HG03571 (cell line): ENCODE results near the gene C1orf141.
"Not testable (repeated sequence)": the region's sequence is repeated elsewhere in the genome, so short reads cannot be mapped to it uniquely, and the experiment has no call there.

ENCODE experiments used
- ATAC-seq: cut with Tn5 transposase; IDR thresholded peaks from one replicate; pipeline ENCODE4 v1.9.1; 2021; ENCODE audit not compliant: unreplicated experiment

The C1orf141 gene

GRCh38 chr1:67143966-67144365 is 9.2 kb upstream of the C1orf141 start:
- no peak for ATAC-seq

GRCh38 chr1:67142931-67143330 is 8.2 kb upstream of the C1orf141 start:
- no peak for ATAC-seq

- not testable (repeated sequence) for ATAC-seq
Observed at GRCh38 chr1:67141832-67142231, 7.1 kb upstream of the C1orf141 start.

- no peak for ATAC-seq
Observed at GRCh38 chr1:67140460-67140859, 5.7 kb upstream of the C1orf141 start.

GRCh38 chr1:67138813-67139499 is 4.2 kb upstream of the C1orf141 start:
- ATAC-seq = no peak

GRCh38 chr1:67137307-67137753 is 2.6 kb upstream of the C1orf141 start:
- no peak for ATAC-seq

- no peak for ATAC-seq
Observed at GRCh38 chr1:67135354-67135753, 584 bp upstream of the C1orf141 start.

- no peak for ATAC-seq
Observed at GRCh38 chr1:67133177-67133576, 1.6 kb downstream of the C1orf141 start.

GRCh38 chr1:67130673-67131072 is 4.1 kb downstream of the C1orf141 start:
- ATAC-seq = no peak

- no peak for ATAC-seq
Observed at GRCh38 chr1:67126974-67127373, 7.8 kb downstream of the C1orf141 start.

- no peak for ATAC-seq
Observed at GRCh38 chr1:67126111-67126746, 8.5 kb downstream of the C1orf141 start.

- ATAC-seq = no peak
Observed at GRCh38 chr1:67124455-67124854, 10.3 kb downstream of the C1orf141 start.

GRCh38 chr1:67120855-67121619 is 13.7 kb downstream of the C1orf141 start:
- no peak for ATAC-seq

- ATAC-seq = no peak
Observed at GRCh38 chr1:67118646-67119045, 16.1 kb downstream of the C1orf141 start.

GRCh38 chr1:67118191-67118590 is 16.6 kb downstream of the C1orf141 start:
- ATAC-seq = no peak

GRCh38 chr1:67114162-67114561 is 20.6 kb downstream of the C1orf141 start:
- ATAC-seq = no peak

- ATAC-seq = peak; percentile 55
Observed at GRCh38 chr1:67110352-67110751, 24.4 kb downstream of the C1orf141 start.

- ATAC-seq = no peak
Observed at GRCh38 chr1:67105508-67105907, 29.3 kb downstream of the C1orf141 start.

GRCh38 chr1:67103548-67103947 is 31.2 kb downstream of the C1orf141 start:
- ATAC-seq = no peak

GRCh38 chr1:67100833-67101232 is 33.9 kb downstream of the C1orf141 start:
- ATAC-seq = no peak

- no peak for ATAC-seq
Observed at GRCh38 chr1:67097305-67097704, 37.5 kb downstream of the C1orf141 start.

GRCh38 chr1:67094191-67094590 is 40.6 kb downstream of the C1orf141 start:
- no peak for ATAC-seq
